GM23338 (cell line): ENCODE measurements around the gene NIPAL4. TPM values are rescaled to one million over a fixed set of nuclear protein-coding genes. Genes with fewer than 3 reads are reported as not detected.

Experiments used
- ATAC-seq: fragments of 200-7000 bp; cut with Tn5 transposase; 3 replicates; pipeline ENCODE4 v1.9.1; 2020
- DNase-seq: peaks from one replicate; pipeline ENCODE4 v3.0.0-alpha.2; 2015; ENCODE audit warnings: low spot score
- H2AFZ ChIP-seq: fragments of 200-600 bp; sonication (generic); 2 replicates; pipeline ENCODE4 v1.8.0; 2016; ENCODE audit warnings: antibody characterized with exemption, mild to moderate bottlenecking, moderate library complexity
- H3F3A ChIP-seq: fragments of 200-600 bp; sonication (generic); replicated peaks from 2 replicates; pipeline ENCODE4 v1.8.0; 2017; ENCODE audit warnings: antibody characterized with exemption, mixed run types, low read depth
- H3K27ac ChIP-seq: fragments of 200-600 bp; sonication (generic); 2 replicates; pipeline ENCODE4 v1.6.1; 2016; ENCODE audit warnings: low read depth
- H3K27me3 ChIP-seq: fragments of 200-600 bp; sonication (generic); 2 replicates; pipeline ENCODE4 v1.8.0; 2016; ENCODE audit warnings: mild to moderate bottlenecking, mixed run types, moderate library complexity; ENCODE audit not compliant: insufficient read depth
- H3K36me3 ChIP-seq: fragments of 200-600 bp; sonication (generic); 2 replicates; pipeline ENCODE4 v1.8.0; 2016; ENCODE audit warnings: mild to moderate bottlenecking; ENCODE audit not compliant: insufficient read depth
- H3K4me1 ChIP-seq: fragments of 200-600 bp; sonication (generic); 2 replicates; pipeline ENCODE4 v1.8.0; 2016; ENCODE audit warnings: mild to moderate bottlenecking, moderate library complexity; ENCODE audit not compliant: insufficient read depth
- H3K4me2 ChIP-seq: fragments of 200-600 bp; sonication (generic); 2 replicates; pipeline ENCODE4 v1.7.1; 2017; ENCODE audit warnings: mixed run types
- H3K4me3 ChIP-seq: fragments of 200-600 bp; sonication (generic); 2 replicates; pipeline ENCODE4 v1.6.1; 2016; ENCODE audit warnings: mixed run types
- H3K79me2 ChIP-seq: fragments of 200-600 bp; sonication (generic); replicated peaks from 2 replicates; pipeline ENCODE4 v1.8.0; 2017; ENCODE audit warnings: mild to moderate bottlenecking; ENCODE audit not compliant: insufficient read depth
- H3K9me2 ChIP-seq: fragments of 200-600 bp; sonication (generic); 2 replicates; pipeline ENCODE4 v1.8.0; 2017; ENCODE audit not compliant: insufficient read depth
- H4K20me1 ChIP-seq: fragments of 200-600 bp; sonication (generic); replicated peaks from 2 replicates; pipeline ENCODE4 v1.8.0; 2017; ENCODE audit warnings: mild to moderate bottlenecking; ENCODE audit not compliant: insufficient read depth
- H3K27ac Mint-ChIP-seq: 2 replicates; pipeline ENCODE4 v1.8.0; 2020; ENCODE audit warnings: inconsistent platforms, mild to moderate bottlenecking, moderate library complexity, mixed read lengths
- H3K27me3 Mint-ChIP-seq: 3 replicates; pipeline ENCODE4 v1.8.0; 2022; ENCODE audit warnings: low read depth, mild to moderate bottlenecking, moderate library complexity, mixed read lengths, inconsistent platforms; ENCODE audit not compliant: insufficient read depth, poor library complexity
- H3K36me3 Mint-ChIP-seq: 3 replicates; pipeline ENCODE4 v1.8.0; 2021; ENCODE audit warnings: low read depth, mild to moderate bottlenecking, inconsistent platforms, moderate library complexity, mixed read lengths
- H3K4me1 Mint-ChIP-seq: 3 replicates; pipeline ENCODE4 v1.8.0; 2020; ENCODE audit warnings: mild to moderate bottlenecking, inconsistent platforms, mixed read lengths
- H3K4me3 Mint-ChIP-seq: 3 replicates; pipeline ENCODE4 v1.8.0; 2021; ENCODE audit warnings: moderate library complexity, mild to moderate bottlenecking, inconsistent platforms, mixed read lengths
- H3K9me3 Mint-ChIP-seq: 3 replicates; pipeline ENCODE4 v1.8.0; 2020; ENCODE audit warnings: moderate library complexity, mild to moderate bottlenecking, inconsistent platforms, mixed read lengths
- CTCF ChIP-seq, 2 experiments: fragments of 200-600 bp in 1 of 2; sonication (generic) in 1 of 2; conservative IDR thresholded peaks; 2 replicates each; pipeline versions ENCODE4 v1.5.1 to v1.6.1; 2016 to 2017; ENCODE audit warnings: antibody characterized with exemption in 2 of 2, low read depth in 2 of 2, mild to moderate bottlenecking in 2 of 2, moderate library complexity in 1 of 2
- ETS1 ChIP-seq: IDR thresholded peaks from 2 replicates; pipeline ENCODE4 v1.6.1; 2016; ENCODE audit warnings: antibody characterized with exemption
- EZH2 ChIP-seq: fragments of 200-600 bp; sonication (generic); IDR thresholded peaks from one replicate; pipeline ENCODE4 v1.8.0; 2017; ENCODE audit warnings: antibody characterized with exemption, mild to moderate bottlenecking, low read depth; ENCODE audit not compliant: unreplicated experiment
- POLR2AphosphoS5 ChIP-seq: IDR thresholded peaks from 2 replicates; pipeline ENCODE4 v1.6.1; 2016; ENCODE audit warnings: antibody characterized with exemption, low read depth
- ZNF114 ChIP-seq: fragments of 250-450 bp; sonication (Bioruptor Pico); IDR thresholded peaks from 2 replicates; pipeline ENCODE4 v1.5.0; 2020; ENCODE audit warnings: mild to moderate bottlenecking, moderate library complexity
- polyA plus RNA-seq: library from polyadenylated mRNA; unstranded; fragments of >200 nt; fragmentation: Nextera tagmentation; extraction: Ambion mirVana; gene quantifications from 2 replicates; pipeline ENCODE4 v1.2.1, GENCODE V29; 2016
- total RNA-seq: library from RNA; depleted of rRNA; stranded (reverse); fragments of >200 nt; shearing (Covaris generic); gene quantifications from 2 replicates; pipeline ENCODE4 v1.2.3, GENCODE V29; 2014
- TF ChIP-seq, protein P1 (sequence below): fragments of 250-450 bp; sonication (Bioruptor Pico); IDR thresholded peaks from 2 replicates; pipeline ENCODE4 v1.5.0; 2020; ENCODE audit warnings: mild to moderate bottlenecking, moderate library complexity

The NIPAL4 gene
- total and polyA plus RNA-seq, 2 experiments from 2014 or later = 0.21 TPM; not detected in 1

GRCh38 chr5:157521704-157522029 lies 61.7 kb downstream of the NIPAL4 start:
- H3K4me1 Mint-ChIP-seq = no peaks in the 10 kb centered on the region
- H3F3A ChIP-seq = no peaks in the 10 kb centered on the region
- 0 out of 2 replicates have a peak, but pooled peaks cover 6% of the 10 kb centered on the region for H3K9me2 ChIP-seq
- H3K4me1 ChIP-seq = no peaks in the 10 kb centered on the region
- no peaks in the 10 kb centered on the region for H3K9me3 Mint-ChIP-seq
- no peak overlapping the region for H3K4me3 ChIP-seq
- H3K79me2 ChIP-seq = no peaks in the 10 kb centered on the region
- no peaks in the 10 kb centered on the region for H4K20me1 ChIP-seq
- TF ChIP-seq ZNF114 (CRISPR knock-in tag) (no peak), EZH2 (no peak), ETS1 (no peak), CTCF (conservative IDR thresholded peaks at IDR 0.05; ENCODE audit: low read depth in 2 of 2) (no peak), POLR2AphosphoS5 (no peak)
- TF ChIP-seq, protein P1, sequence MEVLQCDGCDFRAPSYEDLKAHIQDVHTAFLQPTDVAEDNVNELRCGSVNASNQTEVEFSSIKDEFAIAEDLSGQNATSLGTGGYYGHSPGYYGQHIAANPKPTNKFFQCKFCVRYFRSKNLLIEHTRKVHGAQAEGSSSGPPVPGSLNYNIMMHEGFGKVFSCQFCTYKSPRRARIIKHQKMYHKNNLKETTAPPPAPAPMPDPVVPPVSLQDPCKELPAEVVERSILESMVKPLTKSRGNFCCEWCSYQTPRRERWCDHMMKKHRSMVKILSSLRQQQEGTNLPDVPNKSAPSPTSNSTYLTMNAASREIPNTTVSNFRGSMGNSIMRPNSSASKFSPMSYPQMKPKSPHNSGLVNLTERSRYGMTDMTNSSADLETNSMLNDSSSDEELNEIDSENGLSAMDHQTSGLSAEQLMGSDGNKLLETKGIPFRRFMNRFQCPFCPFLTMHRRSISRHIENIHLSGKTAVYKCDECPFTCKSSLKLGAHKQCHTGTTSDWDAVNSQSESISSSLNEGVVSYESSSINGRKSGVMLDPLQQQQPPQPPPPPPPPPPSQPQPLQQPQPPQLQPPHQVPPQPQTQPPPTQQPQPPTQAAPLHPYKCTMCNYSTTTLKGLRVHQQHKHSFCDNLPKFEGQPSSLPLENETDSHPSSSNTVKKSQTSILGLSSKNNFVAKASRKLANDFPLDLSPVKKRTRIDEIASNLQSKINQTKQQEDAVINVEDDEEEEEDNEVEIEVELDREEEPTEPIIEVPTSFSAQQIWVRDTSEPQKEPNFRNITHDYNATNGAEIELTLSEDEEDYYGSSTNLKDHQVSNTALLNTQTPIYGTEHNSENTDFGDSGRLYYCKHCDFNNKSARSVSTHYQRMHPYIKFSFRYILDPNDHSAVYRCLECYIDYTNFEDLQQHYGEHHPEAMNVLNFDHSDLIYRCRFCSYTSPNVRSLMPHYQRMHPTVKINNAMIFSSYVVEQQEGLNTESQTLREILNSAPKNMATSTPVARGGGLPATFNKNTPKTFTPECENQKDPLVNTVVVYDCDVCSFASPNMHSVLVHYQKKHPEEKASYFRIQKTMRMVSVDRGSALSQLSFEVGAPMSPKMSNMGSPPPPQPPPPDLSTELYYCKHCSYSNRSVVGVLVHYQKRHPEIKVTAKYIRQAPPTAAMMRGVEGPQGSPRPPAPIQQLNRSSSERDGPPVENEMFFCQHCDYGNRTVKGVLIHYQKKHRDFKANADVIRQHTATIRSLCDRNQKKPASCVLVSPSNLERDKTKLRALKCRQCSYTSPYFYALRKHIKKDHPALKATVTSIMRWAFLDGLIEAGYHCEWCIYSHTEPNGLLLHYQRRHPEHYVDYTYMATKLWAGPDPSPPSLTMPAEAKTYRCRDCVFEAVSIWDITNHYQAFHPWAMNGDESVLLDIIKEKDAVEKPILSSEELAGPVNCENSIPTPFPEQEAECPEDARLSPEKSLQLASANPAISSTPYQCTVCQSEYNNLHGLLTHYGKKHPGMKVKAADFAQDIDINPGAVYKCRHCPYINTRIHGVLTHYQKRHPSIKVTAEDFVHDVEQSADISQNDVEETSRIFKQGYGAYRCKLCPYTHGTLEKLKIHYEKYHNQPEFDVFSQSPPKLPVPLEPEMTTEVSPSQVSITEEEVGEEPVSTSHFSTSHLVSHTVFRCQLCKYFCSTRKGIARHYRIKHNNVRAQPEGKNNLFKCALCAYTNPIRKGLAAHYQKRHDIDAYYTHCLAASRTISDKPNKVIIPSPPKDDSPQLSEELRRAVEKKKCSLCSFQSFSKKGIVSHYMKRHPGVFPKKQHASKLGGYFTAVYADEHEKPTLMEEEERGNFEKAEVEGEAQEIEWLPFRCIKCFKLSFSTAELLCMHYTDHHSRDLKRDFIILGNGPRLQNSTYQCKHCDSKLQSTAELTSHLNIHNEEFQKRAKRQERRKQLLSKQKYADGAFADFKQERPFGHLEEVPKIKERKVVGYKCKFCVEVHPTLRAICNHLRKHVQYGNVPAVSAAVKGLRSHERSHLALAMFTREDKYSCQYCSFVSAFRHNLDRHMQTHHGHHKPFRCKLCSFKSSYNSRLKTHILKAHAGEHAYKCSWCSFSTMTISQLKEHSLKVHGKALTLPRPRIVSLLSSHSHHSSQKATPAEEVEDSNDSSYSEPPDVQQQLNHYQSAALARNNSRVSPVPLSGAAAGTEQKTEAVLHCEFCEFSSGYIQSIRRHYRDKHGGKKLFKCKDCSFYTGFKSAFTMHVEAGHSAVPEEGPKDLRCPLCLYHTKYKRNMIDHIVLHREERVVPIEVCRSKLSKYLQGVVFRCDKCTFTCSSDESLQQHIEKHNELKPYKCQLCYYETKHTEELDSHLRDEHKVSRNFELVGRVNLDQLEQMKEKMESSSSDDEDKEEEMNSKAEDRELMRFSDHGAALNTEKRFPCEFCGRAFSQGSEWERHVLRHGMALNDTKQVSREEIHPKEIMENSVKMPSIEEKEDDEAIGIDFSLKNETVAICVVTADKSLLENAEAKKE (CRISPR knock-in tag) = no peak
- H3K27me3 Mint-ChIP-seq = peaks cover 4% of the 10 kb centered on the region
- no peak for ATAC-seq
- H3K27ac Mint-ChIP-seq = no peak overlapping the region
- no peaks in the 10 kb centered on the region for H3K36me3 ChIP-seq
- no peak overlapping the region for H3K4me2 ChIP-seq
- no peaks in the 10 kb centered on the region for H3K27me3 ChIP-seq
- DNase-seq = no peak
- no peak overlapping the region for H3K27ac ChIP-seq
- no peak overlapping the region for H2AFZ ChIP-seq
- H3K4me3 Mint-ChIP-seq = no peak overlapping the region
- H3K36me3 Mint-ChIP-seq = no peaks in the 10 kb centered on the region
